ENCODE measurements around the gene ATP5ME. TPM values are rescaled to one million over a fixed set of nuclear protein-coding genes. Genes with fewer than 3 reads are reported as not detected.

ATP5ME gene
- total RNA-seq, 1 experiment from 2014 or later: 425 TPM

- no peak overlapping the region for H2BK20ac ChIP-seq (ENCODE audit: low read depth, low read length, poor library complexity, severe bottlenecking)
- no peak for TF ChIP-seq CTCF (conservative IDR thresholded peaks at IDR 0.05)
- no peaks in the 10 kb centered on the region for H4K20me1 ChIP-seq (ENCODE audit: control insufficient read depth, insufficient read depth, insufficient read length)
- no CpG with 5 or more reads among the region's 14 CpGs for WGBS (ENCODE audit: extremely low coverage, insufficient read length, low lambda C conversion rate)
- H3K27ac ChIP-seq (ENCODE audit: insufficient read length, low read depth, low read length): no peak overlapping the region
- H4K8ac ChIP-seq (replicated peaks; ENCODE audit: insufficient read length, low read depth, low read length): no peak overlapping the region
- H3K23me2 ChIP-seq (ENCODE audit: insufficient read length, low read depth, low read length, poor library complexity, severe bottlenecking): peaks cover 16% of the 10 kb centered on the region
- H2BK12ac ChIP-seq (ENCODE audit: insufficient read length, low read depth, low read length): no peak overlapping the region
- Mint-ChIP-seq H3K27ac (no peak overlapping the region), H3K4me1 (peaks cover under 1 to 14% of the 10 kb centered on the region in 2 experiments; a peak in 2 of 4 replicates), H3K9me3 (no peaks in the 10 kb centered on the region), H3K27me3 (ENCODE audit: low read depth) (peaks cover 11% of the 10 kb centered on the region), H3K4me3 (no peak overlapping the region; a peak in 1 of 5 replicates), H3K36me3 (ENCODE audit: insufficient read depth in 1 of 3, low read depth in 3 of 3) (peaks cover under 1 to 1% (median under 1%) of the 10 kb centered on the region in 3 experiments; a peak in 4 of 7 replicates)
- H2BK120ac ChIP-seq (ENCODE audit: low read depth, low read length, poor library complexity, severe bottlenecking): no peak overlapping the region
- H3K14ac ChIP-seq (ENCODE audit: insufficient read depth, low read length): no peak overlapping the region
- no peak overlapping the region for H2AFZ ChIP-seq (ENCODE audit: low read length)
- no peak overlapping the region; the same call in 1 of the 2 replicates for H2BK15ac ChIP-seq (ENCODE audit: low read depth, low read length)
- no peak overlapping the region for H3K9ac ChIP-seq (ENCODE audit: extremely low read depth, insufficient read length, low read length)
- no peak overlapping the region for H4K5ac ChIP-seq (ENCODE audit: insufficient read length, low read depth, low read length)
- H3K27me3 ChIP-seq (ENCODE audit: insufficient read depth, low read length): no peaks in the 10 kb centered on the region
- peaks cover 1% of the 10 kb centered on the region; the same call in 1 of the 2 replicates for H3K79me2 ChIP-seq (ENCODE audit: insufficient read depth, low read length)
- H3K23ac ChIP-seq (ENCODE audit: insufficient read length, low read depth, low read length): no peak overlapping the region
- no peaks in the 10 kb centered on the region for H3K4me1 ChIP-seq (ENCODE audit: insufficient read depth, low read length)
- no peaks in the 10 kb centered on the region for H3K9me3 ChIP-seq (ENCODE audit: control insufficient read depth, low read depth, low read length)
- H2BK5ac ChIP-seq (ENCODE audit: insufficient read length, low read length): no peak overlapping the region
- no peak overlapping the region for H3K4me2 ChIP-seq (ENCODE audit: insufficient read depth, insufficient read length, low read length)
- H3T11ph ChIP-seq (ENCODE audit: low read length): no peak overlapping the region
- H2AK5ac ChIP-seq (ENCODE audit: insufficient read length, low read length): no peak overlapping the region
- H3K18ac ChIP-seq (ENCODE audit: insufficient read length, low read depth, low read length): no peak overlapping the region
- H3K79me1 ChIP-seq (ENCODE audit: insufficient read depth, low read depth, low read length, poor library complexity, severe bottlenecking): peaks cover under 1% of the 10 kb centered on the region
- no peak for DNase-seq
- no peak overlapping the region for H3K56ac ChIP-seq (ENCODE audit: insufficient read length, low read depth, low read length)
- H4K91ac ChIP-seq (ENCODE audit: insufficient read length, low read depth, low read length): no peak overlapping the region
- no peak overlapping the region for H3K4ac ChIP-seq (ENCODE audit: low read depth, low read length)
Observed at GRCh38 chr4:678331-679103, 4.4 kb upstream of the ATP5ME start.

Data from H9 (cell line).